ENCODE measurements around the gene CORT. TPM values are rescaled to one million over a fixed set of nuclear protein-coding genes. Genes with fewer than 3 reads are reported as not detected.

Gene CORT
- total RNA-seq, 1 donor from 2014 or later: not detected

Other genes with a start within 250 kb of the CORT start
- 93.6 TPM for gene KIF1B, start 239.5 kb upstream of the CORT start, total RNA-seq
- 26.4 TPM for gene PGD, start 51.0 kb upstream of the CORT start, total RNA-seq
- gene CENPS, start 19.6 kb upstream of the CORT start, total RNA-seq: 7.3 TPM
- 22.8 TPM for gene DFFA, start 22.5 kb downstream of the CORT start, total RNA-seq
- 17.7 TPM for gene PEX14, start 24.9 kb downstream of the CORT start, total RNA-seq